Loucy (cell line): Measurements from ENCODE around the gene TMEM135.

Experiments used
- H2AFZ ChIP-seq: fragments of 200-600 bp; sonication (generic); 2 replicates; pipeline ENCODE4 v1.6.0; 2016; ENCODE audit warnings: antibody characterized with exemption, mild to moderate bottlenecking, low read length, moderate library complexity
- H3F3A ChIP-seq: fragments of 200-600 bp; 2 replicates; pipeline ENCODE4 v1.6.0; 2016; ENCODE audit warnings: antibody characterized with exemption, low read depth, mild to moderate bottlenecking
- H3K27me3 ChIP-seq: fragments of 200-600 bp; sonication (generic); 2 replicates; pipeline ENCODE4 v1.6.1; 2014; ENCODE audit warnings: low read length, mild to moderate bottlenecking; ENCODE audit not compliant: insufficient read depth, poor library complexity, severe bottlenecking
- H3K36me3 ChIP-seq: fragments of 200-600 bp; sonication (generic); 2 replicates; pipeline ENCODE4 v1.6.1; 2016; ENCODE audit warnings: low read length; ENCODE audit not compliant: insufficient read depth
- H3K4me1 ChIP-seq: fragments of 200-600 bp; sonication (generic); 2 replicates; pipeline ENCODE4 v1.5.1; 2014; ENCODE audit warnings: low read length, mild to moderate bottlenecking; ENCODE audit not compliant: insufficient read depth, poor library complexity, severe bottlenecking
- H3K4me2 ChIP-seq: fragments of 200-600 bp; sonication (generic); 2 replicates; pipeline ENCODE4 v1.6.0; 2014; ENCODE audit warnings: antibody characterized with exemption, low read length, low read depth, mild to moderate bottlenecking; ENCODE audit not compliant: poor library complexity, severe bottlenecking
- H3K4me3 ChIP-seq: fragments of 200-600 bp; sonication (generic); 2 replicates; pipeline ENCODE4 v1.5.1; 2014; ENCODE audit warnings: low read length, mild to moderate bottlenecking, mixed read lengths; ENCODE audit not compliant: poor library complexity, severe bottlenecking
- H3K79me2 ChIP-seq: fragments of 200-600 bp; sonication (generic); 2 replicates; pipeline ENCODE4 v1.6.1; 2014; ENCODE audit warnings: low read length; ENCODE audit not compliant: insufficient read depth
- H3K9ac ChIP-seq: fragments of 200-600 bp; sonication (generic); 2 replicates; pipeline ENCODE4 v1.6.0; 2014; ENCODE audit warnings: mild to moderate bottlenecking, low read depth, low read length, moderate library complexity; ENCODE audit not compliant: poor library complexity, severe bottlenecking
- H3K9me2 ChIP-seq: fragments of 200-600 bp; sonication (generic); replicated peaks from 2 replicates; pipeline ENCODE4 v1.6.1; 2016; ENCODE audit warnings: low read depth, low read length, mixed read lengths
- H3K9me3 ChIP-seq: fragments of 200-600 bp; sonication (generic); 2 replicates; pipeline ENCODE4 v1.6.1; 2014; ENCODE audit warnings: mild to moderate bottlenecking, antibody characterized with exemption, low read length, low read depth; ENCODE audit not compliant: insufficient read depth
- H4K20me1 ChIP-seq: fragments of 200-600 bp; sonication (generic); 2 replicates; pipeline ENCODE4 v1.6.0; 2014; ENCODE audit warnings: antibody characterized with exemption, low read length, mild to moderate bottlenecking; ENCODE audit not compliant: insufficient read depth, poor library complexity, severe bottlenecking
- CTCF ChIP-seq: fragments of 200-600 bp; sonication (generic); conservative IDR thresholded peaks from 2 replicates; pipeline ENCODE4 v1.5.1; 2014; ENCODE audit warnings: mild to moderate bottlenecking, antibody characterized with exemption, low read length
- EZH2phosphoT487 ChIP-seq: fragments of 200-600 bp; IDR thresholded peaks from 2 replicates; pipeline ENCODE4 v1.6.1; 2018; ENCODE audit warnings: antibody characterized with exemption, mild to moderate bottlenecking, moderate library complexity, borderline replicate concordance

The TMEM135 gene

GRCh38 chr11:87304412-87304811 is 266.7 kb downstream of the TMEM135 start:
- no peak overlapping the region for H3K4me2 ChIP-seq
- H4K20me1 ChIP-seq: no peaks in the 10 kb centered on the region
- no peaks in the 10 kb centered on the region for H3K27me3 ChIP-seq
- TF ChIP-seq CTCF (no peak), EZH2phosphoT487 (no peak)
- no peaks in the 10 kb centered on the region for H3K9me3 ChIP-seq
- H3K79me2 ChIP-seq: no peaks in the 10 kb centered on the region
- H2AFZ ChIP-seq: no peak overlapping the region
- H3K9me2 ChIP-seq: no peaks in the 10 kb centered on the region
- H3K4me1 ChIP-seq: no peaks in the 10 kb centered on the region
- H3F3A ChIP-seq: no peaks in the 10 kb centered on the region
- H3K4me3 ChIP-seq: no peak overlapping the region
- no peaks in the 10 kb centered on the region for H3K36me3 ChIP-seq
- H3K9ac ChIP-seq: no peak overlapping the region

- Histone ChIP-seq H3K4me2 (no peak overlapping the region), H3K9ac (no peak overlapping the region), H3K27me3 (no peaks in the 10 kb centered on the region), H3F3A (no peaks in the 10 kb centered on the region), H3K9me3 (no peaks in the 10 kb centered on the region), H3K9me2 (no peaks in the 10 kb centered on the region), H3K4me3 (no peak overlapping the region), H4K20me1 (no peaks in the 10 kb centered on the region), H2AFZ (no peak overlapping the region), H3K79me2 (no peaks in the 10 kb centered on the region), H3K36me3 (no peaks in the 10 kb centered on the region), H3K4me1 (no peaks in the 10 kb centered on the region)
- TF ChIP-seq EZH2phosphoT487 (no peak), CTCF (no peak)
These were observed 268.6 kb downstream of the TMEM135 start for GRCh38 chr11:87306262-87306851.

GRCh38 chr11:87307101-87307500 is 269.4 kb downstream of the TMEM135 start:
- H3K9me3 ChIP-seq: no peaks in the 10 kb centered on the region
- no peaks in the 10 kb centered on the region for H3K4me1 ChIP-seq
- no peaks in the 10 kb centered on the region for H3K36me3 ChIP-seq
- no peak overlapping the region for H3K4me2 ChIP-seq
- H2AFZ ChIP-seq: no peak overlapping the region
- H3K79me2 ChIP-seq: no peaks in the 10 kb centered on the region
- no peak overlapping the region for H3K4me3 ChIP-seq
- H3K9ac ChIP-seq: no peak overlapping the region
- no peaks in the 10 kb centered on the region for H4K20me1 ChIP-seq
- no peaks in the 10 kb centered on the region for H3K9me2 ChIP-seq
- no peaks in the 10 kb centered on the region for H3K27me3 ChIP-seq
- TF ChIP-seq CTCF (no peak), EZH2phosphoT487 (no peak)
- H3F3A ChIP-seq: no peaks in the 10 kb centered on the region
